Activated CD8-positive, alpha-beta memory T cell treated with anti-CD3 and anti-CD28 coated beads, Interleukin-2, amount 50 U/mL, for 48 hours (primary cell): ENCODE data around the gene TM9SF4.
"Not testable (repeated sequence)": the region's sequence is repeated elsewhere in the genome, so short reads cannot be mapped to it uniquely, and the experiment has no call there.

Experiments
- DNase-seq: peaks from one replicate; pipeline ENCODE4 v3.0.0-alpha.2; 2020

Gene TM9SF4

GRCh38 chr20:32091888-32092346 lies 17.6 kb upstream of the TM9SF4 start:
- peak; percentile 89 for DNase-seq

GRCh38 chr20:32098786-32099185 lies 10.7 kb upstream of the TM9SF4 start:
- DNase-seq = no peak

GRCh38 chr20:32108814-32109391 lies 611 bp upstream of the TM9SF4 start:
- DNase-seq = no peak

- no peak for DNase-seq
Observed at GRCh38 chr20:32110173-32110704, 725 bp downstream of the TM9SF4 start.

GRCh38 chr20:32110727-32111126 lies 1.2 kb downstream of the TM9SF4 start:
- DNase-seq = no peak

GRCh38 chr20:32111156-32111686 lies 1.7 kb downstream of the TM9SF4 start:
- DNase-seq = no peak

GRCh38 chr20:32111753-32112152 lies 2.2 kb downstream of the TM9SF4 start:
- DNase-seq = no peak

GRCh38 chr20:32112841-32113240 lies 3.3 kb downstream of the TM9SF4 start:
- DNase-seq = no peak

- DNase-seq = no peak
Observed at GRCh38 chr20:32113591-32114260, 4.2 kb downstream of the TM9SF4 start.

GRCh38 chr20:32114305-32114960 lies 4.9 kb downstream of the TM9SF4 start:
- DNase-seq = no peak

- DNase-seq = no peak
Observed at GRCh38 chr20:32115211-32115767, 5.8 kb downstream of the TM9SF4 start.

GRCh38 chr20:32116079-32116521 lies 6.6 kb downstream of the TM9SF4 start:
- no peak for DNase-seq

- not testable (repeated sequence) for DNase-seq
Observed at GRCh38 chr20:32116796-32117195, 7.3 kb downstream of the TM9SF4 start.

- DNase-seq = not testable (repeated sequence)
Observed at GRCh38 chr20:32118427-32118826, 8.9 kb downstream of the TM9SF4 start.

GRCh38 chr20:32119734-32120133 lies 10.2 kb downstream of the TM9SF4 start:
- DNase-seq = no peak

GRCh38 chr20:32121908-32122307 lies 12.4 kb downstream of the TM9SF4 start:
- DNase-seq = not testable (repeated sequence)

- no peak for DNase-seq
Observed at GRCh38 chr20:32123088-32123487, 13.6 kb downstream of the TM9SF4 start.

GRCh38 chr20:32124916-32125454 lies 15.5 kb downstream of the TM9SF4 start:
- no peak for DNase-seq

GRCh38 chr20:32125506-32125905 lies 16.0 kb downstream of the TM9SF4 start:
- no peak for DNase-seq

GRCh38 chr20:32126919-32127318 lies 17.4 kb downstream of the TM9SF4 start:
- no peak for DNase-seq

GRCh38 chr20:32127347-32127746 lies 17.8 kb downstream of the TM9SF4 start:
- DNase-seq = no peak

GRCh38 chr20:32128167-32128566 lies 18.7 kb downstream of the TM9SF4 start:
- DNase-seq = no peak

GRCh38 chr20:32129863-32130262 lies 20.3 kb downstream of the TM9SF4 start:
- DNase-seq = no peak
